HEK293 (cell line): ENCODE data around the gene METTL26.

ENCODE experiments used
- CTCF ChIA-PET: fragments of 350-600 bp; formaldehyde crosslinking; extraction: SDS; loops from one replicate; lab custom pipeline; 2021; ENCODE audit warnings: antibody characterized with exemption; lab: Yijun Ruan, JAX
- POLR2A ChIA-PET: fragments of 300-600 bp; formaldehyde crosslinking; extraction: SDS; loops from one replicate; lab custom pipeline; 2020; ENCODE audit warnings: antibody characterized with exemption, inconsistent platforms; lab: Yijun Ruan, JAX
- H3K27ac ChIP-seq: fragments of 200-500 bp; sonication (Bioruptor generic); 2 replicates; pipeline ENCODE4 v1.5.1; 2014; ENCODE audit warnings: low read depth, low read length, control low read depth, inconsistent platforms; ENCODE audit errors: extremely low read depth
- H3K36me3 ChIP-seq, 2 experiments: fragments of 200-500 bp in 1 of 2; sonication (Bioruptor generic) in 1 of 2; 1 replicate in 1 of 2; 2 replicates in 1 of 2; pipeline ENCODE4 v1.5.1; 2014 to 2017; ENCODE audit warnings: inconsistent platforms in 2 of 2, low read length in 2 of 2; ENCODE audit not compliant: control insufficient read depth in 2 of 2, insufficient read depth in 1 of 2
- H3K4me1 ChIP-seq: fragments of 200-500 bp; sonication (Bioruptor generic); 2 replicates; pipeline ENCODE4 v1.5.1; 2014; ENCODE audit warnings: mild to moderate bottlenecking, low read length, inconsistent platforms; ENCODE audit not compliant: control insufficient read depth, insufficient read depth
- H3K4me3 ChIP-seq: 2 replicates; pipeline ENCODE4 v1.5.1; 2011; ENCODE audit warnings: low read depth, mild to moderate bottlenecking, control low read depth, low read length, moderate library complexity
- H3K9me3 ChIP-seq: fragments of 200-500 bp; sonication (Bioruptor generic); 2 replicates; pipeline ENCODE4 v1.5.1; 2014; ENCODE audit warnings: low read depth, low read length, inconsistent platforms; ENCODE audit not compliant: control insufficient read depth, insufficient read depth
- BCL11B ChIP-seq: fragments of 450-650 bp; formaldehyde crosslinking; IDR thresholded peaks from 2 replicates; pipeline ENCODE4 v1.5.1; 2016; ENCODE audit warnings: low read depth, missing biosample characterization, missing genetic modification characterization
- EGR2 ChIP-seq: fragments of 450-650 bp; formaldehyde crosslinking; IDR thresholded peaks from 2 replicates; pipeline ENCODE4 v1.5.1; 2016; ENCODE audit warnings: low read depth, missing biosample characterization, missing genetic modification characterization
- KLF10 ChIP-seq: fragments of 450-650 bp; IDR thresholded peaks from 2 replicates; pipeline ENCODE4 v1.5.1; 2018; ENCODE audit warnings: missing biosample characterization, mild to moderate bottlenecking, missing genetic modification characterization
- KLF9 ChIP-seq: fragments of 450-650 bp; formaldehyde crosslinking; IDR thresholded peaks from 2 replicates; pipeline ENCODE4 v1.5.1; 2016; ENCODE audit warnings: missing biosample characterization, missing genetic modification characterization, low read depth
- SP3 ChIP-seq: fragments of 450-650 bp; formaldehyde crosslinking; IDR thresholded peaks from 2 replicates; pipeline ENCODE4 v1.5.1; 2016; ENCODE audit warnings: missing biosample characterization, missing genetic modification characterization
- ZBTB21 ChIP-seq: fragments of 450-650 bp; formaldehyde crosslinking; IDR thresholded peaks from 2 replicates; pipeline ENCODE4 v1.5.1; 2017; ENCODE audit warnings: missing biosample characterization, missing genetic modification characterization
- ZBTB8A ChIP-seq: fragments of 450-650 bp; formaldehyde crosslinking; IDR thresholded peaks from 2 replicates; pipeline ENCODE4 v1.5.1; 2016; ENCODE audit warnings: missing biosample characterization, missing genetic modification characterization
- ZEB2 ChIP-seq: fragments of 450-650 bp; formaldehyde crosslinking; IDR thresholded peaks from 2 replicates; pipeline ENCODE4 v1.5.1; 2016; ENCODE audit warnings: missing biosample characterization, missing genetic modification characterization
- ZNF138 ChIP-seq: fragments of 450-650 bp; formaldehyde crosslinking; IDR thresholded peaks from 2 replicates; pipeline ENCODE4 v1.5.1; 2016; ENCODE audit warnings: missing biosample characterization, missing genetic modification characterization, borderline replicate concordance
- ZNF530 ChIP-seq: fragments of 450-650 bp; formaldehyde crosslinking; IDR thresholded peaks from 2 replicates; pipeline ENCODE4 v1.5.1; 2016; ENCODE audit warnings: low read depth, missing biosample characterization, missing genetic modification characterization
- ZNF585B ChIP-seq: fragments of 450-650 bp; formaldehyde crosslinking; IDR thresholded peaks from 2 replicates; pipeline ENCODE4 v1.5.1; 2016; ENCODE audit warnings: missing biosample characterization, missing genetic modification characterization
- ZNF596 ChIP-seq: fragments of 450-650 bp; IDR thresholded peaks from 2 replicates; pipeline ENCODE4 v1.5.0; 2018; ENCODE audit warnings: missing biosample characterization, mild to moderate bottlenecking, missing genetic modification characterization, moderate library complexity
- ZNF610 ChIP-seq: fragments of 450-650 bp; formaldehyde crosslinking; IDR thresholded peaks from 2 replicates; pipeline ENCODE4 v1.5.1; 2016; ENCODE audit warnings: missing biosample characterization, missing genetic modification characterization, borderline replicate concordance
- ZNF624 ChIP-seq: fragments of 450-650 bp; formaldehyde crosslinking; IDR thresholded peaks from 2 replicates; pipeline ENCODE4 v1.5.1; 2017; ENCODE audit warnings: missing biosample characterization, missing genetic modification characterization
- ZNF747 ChIP-seq: fragments of 450-650 bp; formaldehyde crosslinking; IDR thresholded peaks from 2 replicates; pipeline ENCODE4 v1.5.1; 2016; ENCODE audit warnings: missing biosample characterization, missing genetic modification characterization
- ZNF843 ChIP-seq: fragments of 450-650 bp; formaldehyde crosslinking; IDR thresholded peaks from 2 replicates; pipeline ENCODE4 v1.5.1; 2016; ENCODE audit warnings: missing biosample characterization, missing genetic modification characterization
- ZSCAN23 ChIP-seq: fragments of 450-650 bp; formaldehyde crosslinking; IDR thresholded peaks from 2 replicates; pipeline ENCODE4 v1.5.1; 2016; ENCODE audit warnings: missing biosample characterization, missing genetic modification characterization
- ZXDB ChIP-seq: fragments of 450-650 bp; formaldehyde crosslinking; IDR thresholded peaks from 2 replicates; pipeline ENCODE4 v1.5.1; 2016; ENCODE audit warnings: missing biosample characterization, missing genetic modification characterization
- TF ChIP-seq, protein P1 (sequence below): fragments of 450-650 bp; formaldehyde crosslinking; conservative IDR thresholded peaks from 2 replicates; pipeline ENCODE4 v1.5.1; 2016; ENCODE audit warnings: low read depth, missing biosample characterization, missing genetic modification characterization
- TF ChIP-seq, protein P2 (sequence below): fragments of 450-650 bp; formaldehyde crosslinking; IDR thresholded peaks from 2 replicates; pipeline ENCODE4 v1.5.1; 2017; ENCODE audit warnings: missing biosample characterization, missing genetic modification characterization
- TF ChIP-seq, protein P3 (sequence below): fragments of 450-650 bp; formaldehyde crosslinking; IDR thresholded peaks from 2 replicates; pipeline ENCODE4 v1.5.1; 2017; ENCODE audit warnings: missing biosample characterization, missing genetic modification characterization
- TF ChIP-seq, protein P4 (sequence below): fragments of 450-650 bp; IDR thresholded peaks from 2 replicates; pipeline ENCODE4 v1.5.1; 2018; ENCODE audit warnings: missing biosample characterization, mild to moderate bottlenecking, missing genetic modification characterization
- TF ChIP-seq, protein P5 (sequence below): fragments of 450-650 bp; formaldehyde crosslinking; IDR thresholded peaks from 2 replicates; pipeline ENCODE4 v1.5.1; 2016; ENCODE audit warnings: missing biosample characterization, missing genetic modification characterization, borderline replicate concordance

The METTL26 gene

DNA sequence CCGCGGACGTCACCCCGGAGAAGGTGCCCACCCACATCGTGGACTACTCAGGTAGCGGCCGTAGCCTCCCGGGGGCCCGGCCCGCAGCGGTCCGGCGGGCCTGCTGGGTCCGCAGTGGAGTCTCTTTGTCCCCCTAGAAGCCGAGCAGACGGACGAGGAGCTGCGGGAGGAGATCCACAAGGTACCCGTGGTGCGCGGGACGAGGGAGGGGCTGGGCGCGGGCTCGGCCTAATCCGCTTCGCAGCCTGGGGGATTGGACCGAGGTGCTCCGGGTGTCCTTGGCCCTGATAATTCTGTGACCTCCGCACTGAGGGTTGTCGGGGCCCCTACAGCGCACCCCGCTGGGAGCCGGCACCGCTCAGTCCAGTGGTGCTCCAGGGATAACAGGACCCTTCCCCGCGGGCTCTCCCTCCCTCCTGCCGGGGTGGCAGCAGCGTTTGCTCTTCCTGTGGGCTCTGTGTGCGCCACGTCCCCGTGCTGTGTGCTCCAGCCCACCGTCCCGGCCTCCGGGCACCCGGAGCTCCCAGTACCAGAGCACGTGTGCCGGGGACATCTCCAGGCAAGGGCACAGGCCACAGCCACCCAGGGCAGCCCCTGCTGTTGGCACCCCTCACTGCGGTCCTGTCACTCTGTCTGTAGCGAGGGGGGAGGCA lies 32.5 kb upstream of the METTL26 start (continued):
- TF ChIP-seq, protein P1, sequence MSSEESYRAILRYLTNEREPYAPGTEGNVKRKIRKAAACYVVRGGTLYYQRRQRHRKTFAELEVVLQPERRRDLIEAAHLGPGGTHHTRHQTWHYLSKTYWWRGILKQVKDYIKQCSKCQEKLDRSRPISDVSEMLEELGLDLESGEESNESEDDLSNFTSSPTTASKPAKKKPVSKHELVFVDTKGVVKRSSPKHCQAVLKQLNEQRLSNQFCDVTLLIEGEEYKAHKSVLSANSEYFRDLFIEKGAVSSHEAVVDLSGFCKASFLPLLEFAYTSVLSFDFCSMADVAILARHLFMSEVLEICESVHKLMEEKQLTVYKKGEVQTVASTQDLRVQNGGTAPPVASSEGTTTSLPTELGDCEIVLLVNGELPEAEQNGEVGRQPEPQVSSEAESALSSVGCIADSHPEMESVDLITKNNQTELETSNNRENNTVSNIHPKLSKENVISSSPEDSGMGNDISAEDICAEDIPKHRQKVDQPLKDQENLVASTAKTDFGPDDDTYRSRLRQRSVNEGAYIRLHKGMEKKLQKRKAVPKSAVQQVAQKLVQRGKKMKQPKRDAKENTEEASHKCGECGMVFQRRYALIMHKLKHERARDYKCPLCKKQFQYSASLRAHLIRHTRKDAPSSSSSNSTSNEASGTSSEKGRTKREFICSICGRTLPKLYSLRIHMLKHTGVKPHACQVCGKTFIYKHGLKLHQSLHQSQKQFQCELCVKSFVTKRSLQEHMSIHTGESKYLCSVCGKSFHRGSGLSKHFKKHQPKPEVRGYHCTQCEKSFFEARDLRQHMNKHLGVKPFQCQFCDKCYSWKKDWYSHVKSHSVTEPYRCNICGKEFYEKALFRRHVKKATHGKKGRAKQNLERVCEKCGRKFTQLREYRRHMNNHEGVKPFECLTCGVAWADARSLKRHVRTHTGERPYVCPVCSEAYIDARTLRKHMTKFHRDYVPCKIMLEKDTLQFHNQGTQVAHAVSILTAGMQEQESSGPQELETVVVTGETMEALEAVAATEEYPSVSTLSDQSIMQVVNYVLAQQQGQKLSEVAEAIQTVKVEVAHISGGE (tag by site-specific recombination), result peak; percentile 21; the same call in 1 of the 2 replicates
- TF ChIP-seq ZNF585B (tag by site-specific recombination) (no peak), ZNF138 (tag by site-specific recombination) (no peak), ZNF747 (tag by site-specific recombination) (no peak)

DNA sequence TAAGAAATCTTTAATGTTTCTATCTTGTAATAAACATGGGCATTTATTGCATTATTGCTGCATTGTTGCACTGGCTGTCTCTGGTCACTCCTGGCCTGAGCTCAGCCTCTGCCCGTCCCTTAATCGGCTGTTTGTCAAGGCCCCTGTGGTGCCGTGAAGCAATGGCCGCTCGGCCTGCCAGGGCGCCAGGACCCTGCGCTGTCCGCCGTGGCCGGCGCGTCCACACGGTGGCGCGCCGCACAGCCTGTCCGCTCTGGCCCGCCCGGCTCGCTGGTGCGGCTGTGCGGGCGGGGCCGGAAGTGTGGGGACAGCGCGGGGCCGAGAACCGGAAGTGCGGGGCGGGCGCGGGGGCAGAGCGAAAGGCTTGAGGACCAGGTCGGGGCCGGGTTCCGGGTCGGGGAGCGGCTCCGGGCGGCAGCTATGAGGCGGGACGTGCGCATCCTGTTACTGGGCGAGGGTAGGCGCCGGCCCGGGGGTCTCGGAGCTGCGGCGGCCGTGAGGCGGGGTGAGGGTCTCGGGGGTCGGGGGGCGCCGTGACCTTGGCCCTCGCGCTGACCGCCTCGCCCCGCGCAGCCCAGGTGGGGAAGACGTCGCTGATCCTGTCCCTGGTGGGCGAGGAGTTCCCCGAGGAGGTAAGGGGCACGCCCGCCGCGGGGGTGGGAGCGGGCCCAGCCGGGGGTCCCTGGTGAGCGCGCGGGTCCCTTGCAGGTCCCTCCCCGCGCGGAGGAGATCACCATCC lies 31.8 kb upstream of the METTL26 start, which contains the start of gene RHOT2:
Gene RHOT2, plus strand, starts transcription at position 353 of the 739 bp plus-strand sequence. Its CDS starts 68 bp downstream, at position 421.
- H3K4me3 ChIP-seq, result peak within 1 kb of the TSS; percentile 90
- ChIA-PET POLR2A (interaction anchor here (0.8 to 6.7 kb wide), 6 partner anchors 9 to 96 kb away, joined by 3 to 57 read pairs (median 6); partner anchors contain the start of genes JMJD8, RHBDL1, STUB1 and WDR90), CTCF (interaction anchor here (0.7 to 1.8 kb wide), 6 partner anchors 9 to 91 kb away, joined by 3 to 7 read pairs (median 4); no protein-coding TSS in a partner anchor)
- peaks cover 0 to 60% of the 10 kb centered on the region in 2 experiments; a peak in 2 of 3 replicates for H3K36me3 ChIP-seq
- H3K9me3 ChIP-seq, result no peaks in the 10 kb centered on the region
- peak within 1 kb of the TSS; percentile 92 for H3K27ac ChIP-seq
- no peaks in the 10 kb centered on the region for H3K4me1 ChIP-seq
- TF ChIP-seq ZNF843 (tag by site-specific recombination) (no peak), BCL11B (tag by site-specific recombination) (peak; percentile 41; the same call in 1 of the 2 replicates), ZXDB (tag by site-specific recombination) (peak; percentile 59), ZEB2 (tag by site-specific recombination) (0 out of 2 replicates have a peak, but pooled peaks have one; percentile 10), ZNF596 (tag by site-specific recombination) (no peak), EGR2 (tag by site-specific recombination) (peak; percentile 37; the same call in 1 of the 2 replicates), ZSCAN23 (tag by site-specific recombination) (no peak), KLF10 (tag by site-specific recombination) (peak; percentile 79), ZBTB8A (tag by site-specific recombination) (peak; percentile 34; the same call in 1 of the 2 replicates), ZBTB21 (tag by site-specific recombination) (no peak), ZNF530 (tag by site-specific recombination) (no peak), ZNF624 (tag by site-specific recombination) (no peak), SP3 (peak; percentile 45; the same call in 1 of the 2 replicates), ZNF610 (no peak), KLF9 (tag by site-specific recombination) (peak; percentile 37; the same call in 1 of the 2 replicates)
- TF ChIP-seq, protein P2, sequence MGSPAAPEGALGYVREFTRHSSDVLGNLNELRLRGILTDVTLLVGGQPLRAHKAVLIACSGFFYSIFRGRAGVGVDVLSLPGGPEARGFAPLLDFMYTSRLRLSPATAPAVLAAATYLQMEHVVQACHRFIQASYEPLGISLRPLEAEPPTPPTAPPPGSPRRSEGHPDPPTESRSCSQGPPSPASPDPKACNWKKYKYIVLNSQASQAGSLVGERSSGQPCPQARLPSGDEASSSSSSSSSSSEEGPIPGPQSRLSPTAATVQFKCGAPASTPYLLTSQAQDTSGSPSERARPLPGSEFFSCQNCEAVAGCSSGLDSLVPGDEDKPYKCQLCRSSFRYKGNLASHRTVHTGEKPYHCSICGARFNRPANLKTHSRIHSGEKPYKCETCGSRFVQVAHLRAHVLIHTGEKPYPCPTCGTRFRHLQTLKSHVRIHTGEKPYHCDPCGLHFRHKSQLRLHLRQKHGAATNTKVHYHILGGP (tag by site-specific recombination), result no peak
- TF ChIP-seq, protein P3, sequence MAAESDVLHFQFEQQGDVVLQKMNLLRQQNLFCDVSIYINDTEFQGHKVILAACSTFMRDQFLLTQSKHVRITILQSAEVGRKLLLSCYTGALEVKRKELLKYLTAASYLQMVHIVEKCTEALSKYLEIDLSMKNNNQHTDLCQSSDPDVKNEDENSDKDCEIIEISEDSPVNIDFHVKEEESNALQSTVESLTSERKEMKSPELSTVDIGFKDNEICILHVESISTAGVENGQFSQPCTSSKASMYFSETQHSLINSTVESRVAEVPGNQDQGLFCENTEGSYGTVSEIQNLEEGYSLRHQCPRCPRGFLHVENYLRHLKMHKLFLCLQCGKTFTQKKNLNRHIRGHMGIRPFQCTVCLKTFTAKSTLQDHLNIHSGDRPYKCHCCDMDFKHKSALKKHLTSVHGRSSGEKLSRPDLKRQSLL (tag by site-specific recombination), result peak; percentile 28; the same call in 1 of the 2 replicates
- TF ChIP-seq, protein P4, sequence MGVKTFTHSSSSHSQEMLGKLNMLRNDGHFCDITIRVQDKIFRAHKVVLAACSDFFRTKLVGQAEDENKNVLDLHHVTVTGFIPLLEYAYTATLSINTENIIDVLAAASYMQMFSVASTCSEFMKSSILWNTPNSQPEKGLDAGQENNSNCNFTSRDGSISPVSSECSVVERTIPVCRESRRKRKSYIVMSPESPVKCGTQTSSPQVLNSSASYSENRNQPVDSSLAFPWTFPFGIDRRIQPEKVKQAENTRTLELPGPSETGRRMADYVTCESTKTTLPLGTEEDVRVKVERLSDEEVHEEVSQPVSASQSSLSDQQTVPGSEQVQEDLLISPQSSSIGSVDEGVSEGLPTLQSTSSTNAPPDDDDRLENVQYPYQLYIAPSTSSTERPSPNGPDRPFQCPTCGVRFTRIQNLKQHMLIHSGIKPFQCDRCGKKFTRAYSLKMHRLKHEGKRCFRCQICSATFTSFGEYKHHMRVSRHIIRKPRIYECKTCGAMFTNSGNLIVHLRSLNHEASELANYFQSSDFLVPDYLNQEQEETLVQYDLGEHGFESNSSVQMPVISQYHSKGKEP (tag by site-specific recombination), result peak; percentile 77
- TF ChIP-seq, protein P5, sequence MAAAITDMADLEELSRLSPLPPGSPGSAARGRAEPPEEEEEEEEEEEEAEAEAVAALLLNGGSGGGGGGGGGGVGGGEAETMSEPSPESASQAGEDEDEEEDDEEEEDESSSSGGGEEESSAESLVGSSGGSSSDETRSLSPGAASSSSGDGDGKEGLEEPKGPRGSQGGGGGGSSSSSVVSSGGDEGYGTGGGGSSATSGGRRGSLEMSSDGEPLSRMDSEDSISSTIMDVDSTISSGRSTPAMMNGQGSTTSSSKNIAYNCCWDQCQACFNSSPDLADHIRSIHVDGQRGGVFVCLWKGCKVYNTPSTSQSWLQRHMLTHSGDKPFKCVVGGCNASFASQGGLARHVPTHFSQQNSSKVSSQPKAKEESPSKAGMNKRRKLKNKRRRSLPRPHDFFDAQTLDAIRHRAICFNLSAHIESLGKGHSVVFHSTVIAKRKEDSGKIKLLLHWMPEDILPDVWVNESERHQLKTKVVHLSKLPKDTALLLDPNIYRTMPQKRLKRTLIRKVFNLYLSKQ (tag by site-specific recombination), result no peak
